GM19351 (cell line): ENCODE data around the gene C2orf80.
"Not testable (repeated sequence)": the region's sequence is repeated elsewhere in the genome, so short reads cannot be mapped to it uniquely, and the experiment has no call there.

ENCODE experiments used
- ATAC-seq: cut with Tn5 transposase; IDR thresholded peaks from one replicate; pipeline ENCODE4 v1.9.1; 2021; ENCODE audit warnings: mild to moderate bottlenecking, moderate library complexity; ENCODE audit not compliant: unreplicated experiment

The C2orf80 gene

DNA sequence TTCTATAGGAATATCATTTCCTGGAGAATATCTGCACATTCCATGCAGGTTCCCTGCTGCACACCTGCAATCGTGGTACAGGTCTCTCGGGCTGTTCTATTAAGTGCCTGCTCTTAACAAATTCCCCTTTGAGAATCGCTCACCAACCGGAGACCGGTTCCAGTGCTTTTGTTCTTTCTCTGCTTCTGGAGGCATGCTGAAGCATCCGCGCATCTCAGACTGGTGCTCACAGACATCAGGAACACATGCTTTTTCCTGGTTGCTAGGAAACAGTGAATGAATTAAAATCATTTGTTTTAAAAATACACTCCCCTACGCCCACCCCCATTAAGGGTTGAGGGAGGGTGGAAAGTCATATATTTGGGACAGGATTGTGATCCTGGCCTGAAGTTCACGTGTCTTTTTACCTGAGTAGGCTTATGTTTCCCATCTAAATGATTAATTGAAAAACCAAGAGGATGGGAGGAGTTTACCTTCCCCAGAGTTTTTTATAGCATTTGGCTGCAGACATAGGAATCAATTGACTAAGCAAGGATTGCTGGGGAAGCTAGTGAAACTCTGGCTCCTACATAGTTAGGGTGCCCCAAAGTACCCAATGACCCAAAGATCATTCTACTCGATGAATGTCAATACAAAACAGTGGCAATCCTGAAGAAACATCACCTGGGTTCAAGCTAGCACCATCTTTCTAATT lies at the start of gene C2orf80:
TSS of gene C2orf80 (minus strand) at position 221 of the 694 bp plus-strand sequence. CDS start 3,044 bp downstream, outside the sequence.
- ATAC-seq: no peak

GRCh38 chr2:208235860-208236259 lies 46.0 kb upstream of the C2orf80 start:
- no peak for ATAC-seq

GRCh38 chr2:208234786-208235185 lies 45.0 kb upstream of the C2orf80 start:
- no peak for ATAC-seq

DNA sequence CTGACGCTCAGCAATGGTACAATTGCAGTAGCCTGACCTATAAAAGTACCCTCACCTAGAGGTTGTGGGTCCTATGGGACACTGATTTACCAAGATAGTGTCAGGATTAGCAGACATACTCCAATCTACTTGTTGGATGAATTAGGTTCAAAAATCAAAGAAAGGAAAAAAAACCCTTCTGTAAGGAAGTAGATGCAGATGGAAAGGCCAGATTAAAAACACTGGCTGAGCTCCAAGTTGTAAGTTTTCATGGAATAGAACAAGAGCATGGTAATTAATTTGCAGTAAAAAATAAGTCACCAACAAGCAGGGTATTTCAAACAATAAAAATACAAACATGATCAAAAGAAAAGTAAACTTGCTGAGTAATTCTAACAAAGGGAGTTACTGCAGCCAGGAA lies 38.6 kb upstream of the C2orf80 start:
- no peak for ATAC-seq

DNA sequence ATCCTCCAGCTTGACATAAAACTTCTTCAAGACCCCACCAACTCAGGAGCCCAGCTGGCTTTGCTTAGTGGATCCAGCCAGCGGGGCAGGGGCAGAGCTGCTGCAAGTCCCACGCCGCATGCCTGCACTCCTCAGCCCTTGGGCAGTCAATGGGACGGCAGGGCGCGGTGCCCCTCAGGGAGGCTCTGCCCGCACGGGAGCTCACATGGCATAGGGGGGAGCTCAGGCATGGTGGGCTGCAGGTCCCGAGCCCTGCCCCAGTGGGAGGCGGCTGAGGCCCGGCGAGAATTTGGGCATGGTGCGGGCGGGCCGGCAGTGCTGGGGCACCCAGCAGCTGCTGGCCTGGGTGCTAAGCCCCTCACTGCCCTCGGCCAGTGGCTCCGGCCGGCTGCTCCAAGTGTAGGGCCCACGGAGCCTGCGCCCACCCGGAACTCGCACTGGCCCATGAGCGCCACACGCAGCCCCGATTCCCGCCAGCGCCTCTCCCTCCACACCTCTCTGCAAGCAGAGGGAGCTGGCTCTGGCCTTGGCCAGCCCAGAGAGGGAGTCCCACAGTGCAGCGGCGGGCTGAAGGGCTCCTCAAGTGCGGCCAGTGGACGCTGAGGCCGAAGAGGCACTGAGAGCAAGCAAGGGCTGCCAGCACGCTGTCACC lies 37.9 kb upstream of the C2orf80 start:
- no peak for ATAC-seq

GRCh38 chr2:208224802-208225201 lies 35.0 kb upstream of the C2orf80 start:
- ATAC-seq: no peak

GRCh38 chr2:208222351-208222750 lies 32.5 kb upstream of the C2orf80 start:
- no peak for ATAC-seq

DNA sequence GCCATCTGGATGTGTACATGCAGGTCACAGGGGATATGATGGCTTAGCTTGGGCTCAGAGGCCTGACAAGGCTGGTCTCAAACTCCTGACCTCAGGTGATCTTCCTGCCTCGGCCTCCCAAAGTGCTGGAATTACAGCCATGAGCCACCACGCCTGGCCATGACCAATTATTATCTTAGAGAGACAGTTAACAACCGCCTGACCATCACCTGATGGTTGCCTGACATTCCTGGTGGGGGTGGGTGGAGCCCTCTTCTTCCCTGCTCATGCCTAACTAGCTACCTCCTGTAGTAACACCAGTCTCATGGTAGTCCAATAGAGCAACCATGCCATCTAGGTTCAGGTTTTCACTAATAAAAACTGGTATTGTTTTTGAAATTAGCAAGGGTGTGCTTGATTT lies 32.0 kb upstream of the C2orf80 start:
- not testable (repeated sequence) for ATAC-seq

DNA sequence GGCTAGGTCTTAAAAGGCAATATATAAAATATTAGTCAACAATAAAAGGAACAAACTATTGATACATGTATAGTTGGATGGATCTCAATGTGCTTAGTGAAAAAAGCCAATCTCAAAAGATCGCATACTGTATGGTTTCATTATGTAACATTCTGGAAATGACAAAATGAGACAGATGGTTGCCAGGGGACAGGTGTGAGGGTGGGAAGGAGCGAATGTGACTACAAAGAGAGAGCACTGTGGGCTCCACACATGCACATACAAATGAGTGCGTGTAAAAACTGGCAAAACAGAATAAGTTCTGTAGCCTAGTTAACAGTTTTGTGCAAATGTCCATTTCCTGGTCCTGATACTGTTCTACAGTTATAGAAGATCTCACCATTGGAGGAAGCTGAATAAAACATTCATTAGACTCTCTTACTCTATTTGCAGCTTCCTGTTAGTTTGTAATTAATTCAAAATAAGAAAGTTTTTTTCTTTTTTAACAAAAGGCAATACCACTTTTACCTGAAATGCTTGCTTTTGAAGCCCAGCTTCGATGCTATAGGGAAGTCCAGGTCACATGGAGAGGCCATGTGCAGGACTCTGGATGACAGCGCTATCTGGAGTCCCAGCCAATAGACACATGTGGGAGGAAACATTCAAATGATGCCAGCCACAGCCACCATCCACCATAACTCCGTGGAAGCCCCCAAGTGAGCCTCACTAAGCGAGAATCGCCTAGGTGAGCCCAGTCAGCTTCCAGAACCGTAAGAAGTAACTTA lies 21.0 kb upstream of the C2orf80 start:
- ATAC-seq: no peak

DNA sequence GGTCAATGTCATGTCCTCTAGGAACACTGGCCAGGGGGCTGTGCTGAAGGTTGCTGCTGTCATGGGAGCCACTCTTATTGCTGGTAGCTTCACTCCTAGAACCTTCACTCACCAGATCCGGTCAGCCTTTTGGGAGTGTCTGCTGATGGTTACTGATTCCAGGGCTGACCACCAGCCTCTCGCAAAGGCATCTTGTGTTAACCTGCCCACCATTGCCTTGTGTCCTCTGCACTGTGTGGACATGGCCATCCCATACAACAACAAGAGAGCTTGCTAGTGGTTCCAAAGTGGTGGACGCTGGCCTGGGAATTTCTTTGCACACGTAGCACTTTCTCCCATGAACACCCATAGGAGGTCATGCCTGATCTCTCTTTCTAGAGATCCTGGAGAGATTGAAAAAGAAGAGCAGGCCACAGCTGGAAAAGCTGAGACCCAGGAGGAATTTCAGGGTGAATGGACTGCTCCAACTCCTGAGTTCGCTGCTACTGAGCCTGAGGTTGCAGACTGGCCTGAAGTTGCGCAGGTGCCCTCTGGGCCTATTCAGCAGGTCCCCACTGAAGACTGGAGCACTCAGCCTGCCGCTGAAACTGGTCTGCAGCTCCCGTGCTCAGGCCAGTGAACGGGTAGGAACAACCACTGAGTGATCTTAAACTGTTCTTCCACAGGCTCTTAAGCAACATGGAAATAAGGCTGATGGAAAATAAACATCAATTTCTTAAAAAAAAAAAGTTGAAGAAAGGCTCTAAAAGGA lies 18.7 kb upstream of the C2orf80 start:
- no peak for ATAC-seq

GRCh38 chr2:208207769-208208168 lies 17.9 kb upstream of the C2orf80 start:
- ATAC-seq: no peak

DNA sequence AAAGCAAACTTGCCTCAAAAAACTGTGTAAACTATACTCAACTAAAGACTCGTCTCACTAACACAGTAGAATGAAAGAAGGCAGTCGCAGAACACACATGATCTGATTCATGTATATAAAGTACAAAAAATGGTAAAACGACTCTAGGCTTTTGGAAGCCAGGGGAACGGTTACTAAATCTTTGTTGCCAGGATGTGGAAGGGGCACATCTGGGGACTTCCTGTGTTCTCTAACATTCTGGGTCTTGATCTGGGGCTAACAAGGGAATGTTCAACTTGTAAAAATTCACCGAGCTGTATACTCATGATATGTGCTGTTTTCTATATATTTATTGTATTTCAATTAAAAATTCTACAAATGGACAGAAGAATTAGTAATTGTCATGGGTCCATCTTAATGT lies 14.3 kb upstream of the C2orf80 start:
- ATAC-seq: no peak

- ATAC-seq: no peak
Measured at GRCh38 chr2:208195531-208195930, 5.7 kb upstream of the C2orf80 start.

DNA sequence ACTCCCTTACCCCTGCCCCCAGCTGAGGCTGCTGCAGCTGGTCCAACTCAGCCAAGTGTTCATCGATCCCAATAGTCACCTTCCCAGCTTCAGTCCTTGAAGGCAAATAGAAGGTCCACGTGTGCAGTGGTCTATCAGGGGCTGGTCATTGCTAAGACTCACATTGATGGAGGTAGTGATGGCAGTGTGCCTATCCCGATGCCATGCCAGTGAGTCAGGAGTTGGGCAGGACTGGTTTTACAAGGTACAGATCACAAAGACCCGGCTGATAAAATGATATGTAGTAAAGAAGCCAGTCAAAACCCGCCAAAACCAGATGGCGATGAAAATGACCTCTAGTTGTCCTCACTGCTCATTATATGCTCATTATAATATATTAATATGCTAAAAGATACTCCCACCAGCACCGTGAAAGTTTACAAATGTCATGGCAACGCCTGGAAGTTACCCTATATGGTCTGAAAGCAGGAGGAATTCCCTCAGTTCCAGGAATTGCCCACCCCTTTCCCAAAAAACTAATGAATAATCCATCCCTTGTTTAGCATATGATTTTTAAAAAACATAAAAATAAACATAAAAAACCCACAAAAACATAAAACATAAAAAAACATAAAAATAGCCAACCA lies 2.9 kb upstream of the C2orf80 start:
- no peak for ATAC-seq

- no peak for ATAC-seq
Measured at GRCh38 chr2:208189069-208189809, 591 bp downstream of the C2orf80 start.

DNA sequence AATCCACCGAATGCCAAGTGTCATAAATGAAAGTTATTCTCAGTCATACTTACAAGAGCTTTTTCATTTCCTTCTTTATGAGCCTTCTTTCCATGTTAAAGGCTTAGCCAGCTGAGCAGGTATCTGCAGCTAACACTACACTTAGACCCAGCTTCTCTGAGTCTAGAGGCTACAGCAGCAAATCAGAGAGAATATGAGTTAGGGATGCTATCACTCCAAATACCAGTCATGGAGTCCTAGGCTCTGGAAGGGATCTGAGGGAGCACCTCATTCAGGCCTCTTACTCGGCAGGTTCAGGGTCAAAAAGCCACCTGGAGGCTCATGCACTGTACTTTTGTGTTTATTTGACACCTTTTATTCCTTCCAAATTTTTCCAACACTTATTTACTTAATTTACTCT lies 2.9 kb downstream of the C2orf80 start:
- no peak for ATAC-seq

GRCh38 chr2:208186465-208186864 lies 3.4 kb downstream of the C2orf80 start:
- ATAC-seq: no peak

DNA sequence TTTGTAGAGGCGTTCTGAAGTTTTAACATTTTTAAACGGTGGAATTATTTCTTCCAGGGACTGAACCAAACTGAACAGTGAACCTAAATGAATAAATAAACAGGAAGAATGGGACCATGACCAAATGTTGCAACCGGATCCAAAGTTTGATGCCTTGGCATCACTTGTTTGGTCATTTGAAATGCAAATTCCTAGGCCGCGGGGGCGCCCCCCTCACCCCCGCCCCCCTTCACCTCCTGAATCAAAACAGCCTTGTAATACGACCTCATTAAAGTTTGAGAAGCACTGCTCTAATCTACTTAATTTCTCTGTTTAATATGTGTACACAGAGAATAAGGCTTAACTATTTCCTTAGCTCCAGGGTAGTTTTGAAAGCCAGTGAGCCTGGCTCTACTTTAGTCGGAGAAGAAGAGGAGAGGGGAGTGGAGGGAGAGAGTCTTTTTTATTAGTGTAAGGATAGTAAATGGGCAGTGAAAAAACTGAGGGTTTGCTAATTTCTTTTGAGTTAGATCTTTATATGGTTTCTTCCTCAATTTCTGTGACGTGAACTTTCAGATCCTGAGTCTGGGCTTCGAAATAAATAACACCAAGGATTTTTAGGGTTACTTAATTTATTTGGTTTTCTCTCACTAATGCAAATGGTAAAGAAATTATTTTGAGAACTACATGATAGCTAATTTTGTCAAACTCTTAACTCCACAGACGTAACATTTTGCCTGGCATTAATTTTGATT lies 5.7 kb downstream of the C2orf80 start:
- no peak for ATAC-seq

DNA sequence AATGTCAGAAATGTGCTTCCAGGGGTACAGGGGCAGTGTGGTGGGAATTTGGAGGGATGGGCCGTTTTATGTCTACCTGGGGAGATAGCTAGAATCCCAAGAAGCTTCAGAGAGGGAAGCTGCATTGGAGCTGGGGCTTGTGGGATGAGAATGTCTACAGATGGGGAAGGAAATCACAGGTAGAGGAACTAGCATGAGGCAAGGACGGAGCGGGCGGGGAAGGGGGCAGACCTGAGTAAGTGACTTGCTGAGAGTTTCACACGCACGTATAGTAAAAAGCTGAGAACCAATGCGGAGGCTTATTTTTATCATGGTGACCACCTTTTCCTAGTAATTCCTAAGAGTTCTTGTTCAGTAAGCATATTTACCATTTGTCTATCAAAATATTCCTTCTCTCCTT lies 6.3 kb downstream of the C2orf80 start:
- ATAC-seq: no peak
